Brain microvascular endothelial cell (primary cell): ENCODE measurements around the gene MSMB.
"Not testable (repeated sequence)": the region's sequence is repeated elsewhere in the genome, so short reads cannot be mapped to it uniquely, and the experiment has no call there.

Source experiments
- DNase-seq: peaks from one replicate; pipeline ENCODE4 v3.0.0-alpha.2; 2020
- H3K27ac ChIP-seq: fragments of 250-450 bp; sonication (Bioruptor Pico); 2 replicates; pipeline ENCODE4 v1.5.1; 2020; ENCODE audit warnings: mild to moderate bottlenecking, moderate library complexity
- H3K27me3 ChIP-seq: fragments of 250-450 bp; sonication (Bioruptor Pico); replicated peaks from 2 replicates; pipeline ENCODE4 v1.5.1; 2020; ENCODE audit warnings: mild to moderate bottlenecking
- H3K36me3 ChIP-seq: fragments of 250-450 bp; sonication (Bioruptor Pico); replicated peaks from 2 replicates; pipeline ENCODE4 v1.5.1; 2020; ENCODE audit warnings: mild to moderate bottlenecking
- H3K4me3 ChIP-seq: 2 replicates; pipeline ENCODE4 v1.5.1; 2011; ENCODE audit warnings: low read depth, mild to moderate bottlenecking, control low read depth, low read length, moderate library complexity
- CTCF ChIP-seq: IDR thresholded peaks from 2 replicates; pipeline ENCODE4 v1.5.1; 2011; ENCODE audit warnings: low read depth, mild to moderate bottlenecking, moderate library complexity, low read length, control low read depth, inconsistent platforms; ENCODE audit errors: missing control alignments
- in situ Hi-C: cut with HindIII; loops from 2 replicates; pipeline ENCODE4 v1.10.0; 2017; ENCODE audit warnings: low sequenced_read_pairs, low pct_ligation_motif_present

The MSMB gene

GRCh38 chr10:46068117-46068516 is 22.0 kb upstream of the MSMB start:
- no peaks in the 10 kb centered on the region for H3K27me3 ChIP-seq
- no peak for DNase-seq
- no peaks in the 10 kb centered on the region for H3K36me3 ChIP-seq
- no peak for TF ChIP-seq CTCF
- H3K27ac ChIP-seq = no peak overlapping the region
- in situ Hi-C loops = no loop called here
- H3K4me3 ChIP-seq = no peak overlapping the region

- no peak for TF ChIP-seq CTCF
- in situ Hi-C loops = no loop called here
- no peak overlapping the region for H3K4me3 ChIP-seq
- H3K27me3 ChIP-seq = no peaks in the 10 kb centered on the region
- H3K27ac ChIP-seq = no peak overlapping the region
- no peaks in the 10 kb centered on the region for H3K36me3 ChIP-seq
- no peak for DNase-seq
Observed at GRCh38 chr10:46064269-46064817, 18.3 kb upstream of the MSMB start.

GRCh38 chr10:46062723-46063428 is 16.8 kb upstream of the MSMB start:
- DNase-seq = no peak
- in situ Hi-C loops = no loop called here
- Histone ChIP-seq H3K4me3 (no peak overlapping the region), H3K27me3 (no peaks in the 10 kb centered on the region), H3K36me3 (no peaks in the 10 kb centered on the region), H3K27ac (no peak overlapping the region)
- no peak for TF ChIP-seq CTCF

GRCh38 chr10:46060706-46061105 is 14.6 kb upstream of the MSMB start:
- Histone ChIP-seq H3K27ac (no peak overlapping the region), H3K27me3 (no peaks in the 10 kb centered on the region), H3K36me3 (no peaks in the 10 kb centered on the region), H3K4me3 (no peak overlapping the region)
- in situ Hi-C loops = no loop called here
- no peak for DNase-seq
- TF ChIP-seq CTCF = no peak

DNA sequence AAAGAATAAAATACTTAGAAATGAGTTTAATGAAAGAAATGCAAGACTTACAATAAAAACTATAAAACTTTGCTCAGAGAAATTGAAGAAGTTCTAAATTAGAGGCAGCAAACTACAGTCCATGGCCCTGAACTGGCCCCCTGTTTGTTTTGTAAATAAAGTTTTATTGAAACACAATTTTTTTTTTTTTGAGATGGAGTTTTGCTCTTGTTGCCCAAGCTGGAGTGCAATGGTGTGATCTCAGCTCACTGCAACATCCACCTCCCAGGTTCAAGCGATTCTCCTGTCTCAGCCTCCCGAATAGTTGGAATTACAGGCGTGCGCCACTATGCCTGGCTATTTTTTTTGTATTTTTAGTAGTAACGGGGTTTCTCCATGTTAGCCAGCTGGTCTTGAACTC is 11.9 kb upstream of the MSMB start:
- H3K27ac ChIP-seq, DNase-seq, in situ Hi-C loops, H3K4me3 ChIP-seq, H3K27me3 ChIP-seq, H3K36me3 ChIP-seq: not testable (repeated sequence)

DNA sequence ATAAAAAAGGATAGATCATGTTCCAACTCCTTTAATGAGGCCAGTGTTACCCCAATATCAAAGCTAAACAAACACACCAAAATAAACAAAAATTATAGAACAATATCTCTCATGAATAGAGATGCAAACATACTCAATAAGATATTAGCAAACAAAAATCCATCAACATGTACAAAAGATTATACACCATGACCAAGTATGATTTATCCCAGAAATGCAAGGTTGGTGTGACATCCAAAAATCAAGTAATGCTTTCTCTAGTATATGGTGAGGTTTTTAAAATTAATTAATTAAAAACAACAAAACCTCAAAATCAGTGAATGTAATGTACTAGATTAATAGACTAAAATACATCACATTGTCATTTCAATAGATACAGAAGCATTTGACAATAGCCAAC is 11.0 kb upstream of the MSMB start:
- DNase-seq = no peak
- no peak for TF ChIP-seq CTCF
- in situ Hi-C loops = no loop called here

More for the DNA sequence above, 11.0 kb upstream of the MSMB start:
- Histone ChIP-seq H3K27me3 (no peaks in the 10 kb centered on the region), H3K4me3 (no peak overlapping the region), H3K36me3 (no peaks in the 10 kb centered on the region), H3K27ac (no peak overlapping the region)
